SK-N-DZ (cell line): Measurements from ENCODE around the gene EIF2D.
"Not testable (repeated sequence)": the region's sequence is repeated elsewhere in the genome, so short reads cannot be mapped to it uniquely, and the experiment has no call there.

Source experiments
- DNase-seq: peaks from one replicate; pipeline ENCODE4 v3.0.0-alpha.2; 2015; ENCODE audit warnings: low spot score

EIF2D gene

GRCh38 chr1:206635080-206635977 lies 23.1 kb upstream of the EIF2D start, which contains the start of gene DYRK3:
DYRK3 (plus strand) TSS chr1:206635536; CDS start chr1:206635704, 168 bp downstream.
- DNase-seq = peak; percentile 90

GRCh38 chr1:206634365-206635079 lies 22.3 kb upstream of the EIF2D start:
- peak; percentile 78 for DNase-seq

- no peak for DNase-seq
These were observed 21.4 kb upstream of the EIF2D start for GRCh38 chr1:206633708-206634121.

GRCh38 chr1:206631085-206631509 lies 18.8 kb upstream of the EIF2D start:
- DNase-seq = peak; percentile 85

- DNase-seq = no peak
These were observed 16.7 kb upstream of the EIF2D start for GRCh38 chr1:206628916-206629315.

- DNase-seq = not testable (repeated sequence)
These were observed 14.1 kb upstream of the EIF2D start for GRCh38 chr1:206626396-206626795.

GRCh38 chr1:206609229-206609991 lies 2.9 kb downstream of the EIF2D start:
- no peak for DNase-seq

- peak; percentile 28 for DNase-seq
These were observed 4.1 kb downstream of the EIF2D start for GRCh38 chr1:206608108-206608698.

GRCh38 chr1:206606867-206607266 lies 5.4 kb downstream of the EIF2D start:
- peak; percentile 17 for DNase-seq

- no peak for DNase-seq
These were observed 7.4 kb downstream of the EIF2D start for GRCh38 chr1:206604861-206605260.

- DNase-seq = no peak
These were observed 11.7 kb downstream of the EIF2D start for GRCh38 chr1:206600527-206600926.

- no peak for DNase-seq
These were observed 16.0 kb downstream of the EIF2D start for GRCh38 chr1:206596319-206596666.

GRCh38 chr1:206595581-206596318 lies 16.5 kb downstream of the EIF2D start:
- DNase-seq = no peak

- DNase-seq = no peak
These were observed 18.8 kb downstream of the EIF2D start for GRCh38 chr1:206593351-206593925.

- DNase-seq = no peak
These were observed 20.6 kb downstream of the EIF2D start for GRCh38 chr1:206591696-206592095.

GRCh38 chr1:206591226-206591625 lies 21.0 kb downstream of the EIF2D start:
- no peak for DNase-seq

- no peak for DNase-seq
These were observed 22.1 kb downstream of the EIF2D start for GRCh38 chr1:206590025-206590758.

- DNase-seq = no peak
These were observed 23.1 kb downstream of the EIF2D start for GRCh38 chr1:206589206-206589605.

GRCh38 chr1:206588492-206588891 lies 23.8 kb downstream of the EIF2D start:
- no peak for DNase-seq

GRCh38 chr1:206587904-206588303 lies 24.4 kb downstream of the EIF2D start:
- DNase-seq = no peak
